Hematopoietic multipotent progenitor cell (in vitro differentiated cells): ENCODE data around the gene NOVA1. TPM values are rescaled to one million over a fixed set of nuclear protein-coding genes. Genes with fewer than 3 reads are reported as not detected.
"Not testable (repeated sequence)": the region's sequence is repeated elsewhere in the genome, so short reads cannot be mapped to it uniquely, and the experiment has no call there.

Experiments
- DNase-seq, 3 donors: peaks; one replicate each; pipeline ENCODE4 v3.0.0-alpha.2; 2011 to 2015; ENCODE audit warnings: low read depth in 2 of 3, low spot score in 2 of 3
- total RNA-seq: library from RNA; depleted of rRNA; stranded (reverse); fragments of >200 nt; gene quantifications from one replicate; pipeline ENCODE4 v1.2.3, GENCODE V29; 2012

NOVA1 gene
- total RNA-seq = 0.27 TPM

GRCh38 chr14:26597589-26598080 is at the start of gene NOVA1:
TSS of gene NOVA1 (minus strand) at chr14:26598033. CDS start at chr14:26597436, 597 bp downstream.
- no peak for DNase-seq

DNA sequence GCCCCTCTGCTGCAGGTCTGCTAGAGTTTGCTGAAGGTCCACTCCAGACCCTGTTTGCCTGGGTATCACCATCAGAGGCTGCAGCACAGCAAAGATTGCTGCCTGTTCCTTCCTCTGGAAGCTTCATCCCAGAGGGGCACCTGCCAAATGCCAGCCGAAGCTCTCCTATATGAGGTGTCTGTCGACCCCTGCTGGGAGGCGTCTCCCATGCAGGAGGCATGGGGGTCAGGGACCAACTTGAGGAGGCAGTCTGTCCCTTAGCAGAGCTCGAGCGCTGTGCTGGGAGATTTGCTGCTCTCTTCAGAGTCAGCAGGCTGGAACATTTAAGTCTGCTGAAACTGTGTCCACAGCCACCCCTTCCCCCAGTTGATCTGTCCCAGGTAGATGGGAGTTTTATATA is 47.2 kb upstream of the NOVA1 start:
- DNase-seq = not testable (repeated sequence)

DNA sequence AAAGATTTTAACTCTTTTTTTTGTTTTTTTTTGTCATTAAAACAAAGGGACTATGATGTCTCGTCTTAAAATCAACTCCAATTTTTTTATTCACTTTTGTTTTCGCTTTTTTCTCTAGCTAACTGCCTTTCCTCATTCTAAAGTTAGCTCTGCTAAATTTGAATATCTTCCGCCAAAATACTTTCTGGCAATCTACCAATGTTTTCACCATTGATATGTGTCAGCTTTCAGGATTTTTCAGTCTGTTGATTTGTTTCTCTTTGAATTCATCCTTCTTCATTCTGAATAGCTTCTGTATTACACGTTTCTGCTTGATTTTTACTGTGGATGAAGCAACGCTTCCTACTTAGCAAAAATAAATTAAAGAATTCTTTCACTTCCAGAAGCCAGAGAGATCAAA is 38.7 kb upstream of the NOVA1 start:
- DNase-seq = no peak

DNA sequence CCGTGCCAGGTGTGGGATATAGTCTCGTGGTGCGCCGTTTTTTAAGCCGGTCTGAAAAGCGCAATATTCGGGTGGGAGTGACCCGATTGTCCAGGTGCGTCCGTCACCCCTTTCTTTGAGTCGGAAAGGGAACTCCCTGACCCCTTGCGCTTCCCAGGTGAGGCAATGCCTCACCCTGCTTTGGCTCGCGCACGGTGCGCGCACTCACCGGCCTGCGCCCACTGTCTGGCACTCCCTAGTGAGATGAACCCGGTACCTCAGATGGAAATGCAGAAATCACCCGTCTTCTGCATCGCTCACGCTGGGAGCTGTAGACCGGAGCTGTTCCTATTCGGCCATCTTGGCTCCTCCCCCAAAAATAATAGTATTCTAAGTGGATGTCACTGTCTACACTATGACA is 37.1 kb upstream of the NOVA1 start:
- not testable (repeated sequence) for DNase-seq

GRCh38 chr14:26626256-26626655 is 28.4 kb upstream of the NOVA1 start:
- no peak for DNase-seq

DNA sequence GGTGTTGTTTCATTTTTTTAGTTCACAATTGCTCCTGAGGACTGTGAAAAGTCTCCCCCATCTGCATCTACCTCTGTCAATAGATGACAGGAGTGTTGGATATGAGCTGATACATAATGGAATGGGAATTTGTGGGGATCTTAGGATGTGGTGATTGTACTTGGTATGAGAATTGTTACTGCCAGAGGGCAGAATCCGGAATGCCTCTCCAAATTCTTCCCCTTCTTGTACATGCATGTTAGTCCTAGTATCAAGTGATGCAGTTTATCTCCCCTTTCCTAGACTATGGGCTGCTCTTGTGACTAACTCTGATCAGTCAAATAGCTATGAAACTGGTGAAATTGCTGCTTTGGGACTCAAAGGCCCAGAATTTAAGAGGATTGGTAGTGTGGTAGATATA is 24.8 kb upstream of the NOVA1 start:
- DNase-seq = no peak

- no peak for DNase-seq
These were observed 24.2 kb upstream of the NOVA1 start for GRCh38 chr14:26621807-26622560.

DNA sequence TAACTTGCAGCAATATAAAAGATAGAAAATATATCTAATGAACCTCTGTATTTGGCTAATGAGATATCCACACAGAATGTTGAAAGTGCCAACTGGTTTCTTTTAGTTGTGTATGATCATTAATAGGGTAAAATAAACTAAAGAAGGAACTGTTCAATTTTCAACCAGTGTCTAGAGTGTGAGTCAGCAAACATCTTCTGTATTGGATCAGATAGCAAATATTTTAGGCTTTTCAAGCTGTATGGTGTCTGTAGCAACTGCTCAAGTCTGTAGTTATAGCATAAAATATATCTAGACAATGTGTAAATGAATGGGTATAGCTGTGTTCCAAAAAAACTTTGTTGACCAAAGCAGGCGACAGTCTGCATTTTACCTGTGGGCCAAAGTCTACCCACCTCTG is 23.5 kb upstream of the NOVA1 start:
- no peak for DNase-seq

- no peak for DNase-seq
These were observed 13.4 kb upstream of the NOVA1 start for GRCh38 chr14:26611259-26611658.

GRCh38 chr14:26606729-26607312 is 9.0 kb upstream of the NOVA1 start:
- no peak for DNase-seq

DNA sequence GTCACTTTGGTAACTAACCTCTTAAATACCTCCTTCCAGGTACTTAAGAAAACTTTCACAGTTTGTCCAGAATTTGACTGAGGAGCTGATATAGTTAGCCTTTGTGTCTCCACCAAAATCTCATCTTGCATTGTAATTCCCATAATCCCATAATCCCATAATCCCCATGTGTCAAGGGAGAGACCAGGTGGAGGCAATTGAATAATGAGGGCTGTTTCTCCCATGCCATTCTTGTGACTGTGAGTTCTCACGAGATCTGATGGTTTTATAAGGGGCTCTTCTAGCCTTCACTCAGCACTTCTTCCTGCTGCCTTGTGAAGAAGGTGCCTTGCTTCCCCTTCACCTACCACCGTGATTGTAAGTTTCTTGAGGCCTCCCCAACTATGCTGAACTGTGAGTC is 7.8 kb upstream of the NOVA1 start:
- no peak for DNase-seq

DNA sequence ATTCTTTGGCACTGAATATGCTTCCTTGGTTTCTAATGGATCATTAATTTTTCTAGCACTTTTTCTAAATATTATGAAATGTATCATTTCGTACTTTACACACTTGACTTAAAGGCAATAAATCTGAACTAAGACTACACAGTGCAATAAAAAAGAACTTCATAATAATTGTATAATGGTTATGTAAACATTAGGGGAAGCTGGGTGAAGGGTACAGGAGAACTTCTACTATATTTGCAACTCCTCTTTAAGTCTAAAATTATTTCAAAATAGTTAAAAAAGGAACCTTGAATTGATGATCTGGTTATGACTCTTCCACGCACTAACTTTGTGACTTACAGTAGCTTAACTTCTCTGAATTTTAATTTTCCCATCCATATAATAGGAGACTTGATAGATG is 5.1 kb upstream of the NOVA1 start:
- no peak for DNase-seq

GRCh38 chr14:26601856-26602255 is 4.0 kb upstream of the NOVA1 start:
- no peak for DNase-seq

GRCh38 chr14:26599291-26599690 is 1.5 kb upstream of the NOVA1 start:
- DNase-seq = no peak

GRCh38 chr14:26598672-26599131 is 869 bp upstream of the NOVA1 start:
- DNase-seq = peak in 1 of 3 donors; percentile 12

DNA sequence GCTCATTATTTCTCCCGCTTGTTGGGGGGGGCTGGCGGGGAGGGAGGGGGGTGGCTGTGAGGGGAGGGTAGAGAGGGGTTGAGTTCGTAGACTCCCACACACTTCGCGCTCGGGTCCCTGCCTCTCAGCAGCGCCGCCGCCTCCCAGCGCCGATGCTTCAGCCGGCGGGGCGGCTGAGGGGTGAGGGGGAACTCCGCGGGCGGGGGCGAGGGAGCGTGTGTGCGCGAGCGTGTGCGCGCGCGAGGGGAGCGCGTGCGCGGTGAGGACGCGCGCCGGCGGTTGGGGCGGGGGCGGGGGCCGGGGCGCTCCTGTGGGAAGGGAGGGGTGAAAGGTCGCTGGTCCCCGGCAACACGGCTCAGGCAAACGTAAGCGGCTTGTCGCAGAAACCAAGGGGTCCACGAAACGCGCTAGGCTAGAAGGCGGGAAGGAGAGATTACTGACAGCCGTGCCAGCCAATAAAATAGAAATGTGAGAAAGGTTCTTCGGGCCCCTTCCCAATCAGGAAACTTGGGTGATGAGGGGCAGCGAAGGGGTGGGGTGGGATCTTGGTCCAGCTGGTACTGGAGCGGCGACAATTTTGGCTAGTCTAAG is 343 bp upstream of the NOVA1 start:
- DNase-seq = peak in 2 of 3 donors; percentile 57 to 73

GRCh38 chr14:26597071-26597588 is 703 bp downstream of the NOVA1 start:
- no peak for DNase-seq

- DNase-seq = peak in 1 of 3 donors; percentile 0
These were observed 1.2 kb downstream of the NOVA1 start for GRCh38 chr14:26596543-26597061.

DNA sequence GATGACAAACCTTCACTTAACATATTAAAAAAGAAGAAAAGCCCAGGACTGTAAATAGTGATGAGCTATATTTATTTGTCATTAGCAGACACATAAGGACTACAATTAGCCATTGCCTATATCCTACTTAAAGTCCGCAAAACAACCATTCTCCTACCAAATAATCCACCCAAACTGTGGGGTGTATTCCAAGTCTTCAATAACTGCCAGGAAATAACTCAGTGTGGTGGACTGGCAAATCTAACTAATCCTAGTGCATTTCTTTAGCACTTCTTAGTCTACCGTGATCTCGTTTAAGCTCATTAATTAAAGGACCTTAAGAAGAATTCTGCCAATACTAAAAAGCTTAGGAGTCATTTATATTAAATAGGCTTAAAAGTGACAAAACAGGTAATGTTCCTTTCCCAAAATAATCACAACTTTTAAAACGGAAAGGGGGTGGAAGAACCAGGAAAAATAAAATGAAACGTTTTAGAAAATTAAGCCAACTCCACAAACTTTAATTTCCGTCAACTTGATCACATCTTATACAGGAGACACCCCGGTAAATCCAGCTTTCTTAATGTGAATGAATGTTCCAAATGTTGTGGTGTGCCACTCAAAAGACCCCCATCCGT is 1.8 kb downstream of the NOVA1 start:
- DNase-seq = peak in 1 of 3 donors; percentile 2

DNA sequence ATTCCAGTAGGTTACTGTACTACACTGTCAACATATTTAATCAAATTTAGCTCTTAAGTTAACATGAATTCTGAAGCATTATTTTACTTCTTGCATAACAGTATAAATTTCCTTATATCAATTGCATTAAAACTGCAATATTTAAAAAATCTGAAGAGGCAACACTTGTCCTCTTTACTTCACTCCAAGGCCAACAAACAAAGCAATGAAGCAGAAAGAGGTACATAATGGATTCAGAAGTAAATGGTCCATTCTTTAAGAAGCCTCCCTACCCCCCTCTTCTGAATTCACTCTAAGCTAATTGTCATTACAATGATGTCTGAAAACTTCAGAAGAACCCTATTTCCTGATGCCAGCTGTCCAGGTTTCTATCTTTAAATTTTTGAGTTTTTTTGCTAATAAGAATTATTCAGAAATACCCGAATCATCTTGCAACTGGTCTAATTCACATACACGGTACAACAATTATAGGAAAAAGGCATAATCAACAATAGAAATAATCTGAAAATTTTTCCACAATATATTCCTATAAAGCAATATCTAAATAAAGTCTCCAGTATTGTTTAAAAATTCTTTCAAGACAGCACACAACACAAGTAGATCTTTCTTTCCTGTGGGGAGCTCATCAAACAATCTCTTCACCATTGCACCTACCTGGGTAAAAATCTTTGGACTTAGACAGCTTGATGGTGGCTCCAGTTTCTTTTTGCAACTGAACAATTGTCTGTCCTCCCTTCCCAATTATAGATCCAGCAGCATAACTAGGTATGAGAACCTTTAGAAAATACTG is 2.9 kb downstream of the NOVA1 start:
- DNase-seq = no peak
